ENCODE data around the gene VWF.
"Not testable (repeated sequence)": the region's sequence is repeated elsewhere in the genome, so short reads cannot be mapped to it uniquely, and the experiment has no call there.

Gene VWF

GRCh38 chr12:6113691-6114475 lies 10.6 kb downstream of the VWF start:
- DNase-seq: no peak
- in situ Hi-C loops (cut with MboI; ENCODE audit: low pct_unique_long_range_greater_than_20kb, low sequenced_read_pairs): no loop called here

GRCh38 chr12:6112004-6112403 lies 12.5 kb downstream of the VWF start:
- in situ Hi-C loops (cut with MboI; ENCODE audit: low pct_unique_long_range_greater_than_20kb, low sequenced_read_pairs): no loop called here
- DNase-seq: no peak

DNA sequence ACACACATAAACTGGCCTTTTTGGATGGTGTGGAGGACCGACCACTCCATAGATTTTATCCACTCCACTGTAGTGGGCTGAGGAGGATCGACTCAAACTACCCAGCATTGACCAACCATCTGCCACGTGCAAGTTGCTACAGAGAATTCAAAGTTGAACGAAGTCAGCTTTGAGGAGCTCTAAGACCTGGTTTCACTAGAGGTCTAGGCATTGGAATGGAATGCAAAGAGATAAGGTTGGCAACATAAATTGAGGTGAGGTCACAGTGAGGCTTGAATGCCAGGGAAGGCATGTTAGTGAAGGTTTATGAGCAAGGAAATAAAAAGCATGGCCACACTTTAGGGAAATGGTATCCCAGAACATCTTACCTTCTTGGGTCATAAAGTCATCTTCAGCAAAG lies 14.5 kb downstream of the VWF start:
- no peak for DNase-seq
- in situ Hi-C loops (cut with MboI; ENCODE audit: low pct_unique_long_range_greater_than_20kb, low sequenced_read_pairs): no loop called here

GRCh38 chr12:6106218-6106617 lies 18.3 kb downstream of the VWF start:
- no peak for DNase-seq
- in situ Hi-C loops (cut with MboI; ENCODE audit: low pct_unique_long_range_greater_than_20kb, low sequenced_read_pairs): no loop called here

- DNase-seq: no peak
- in situ Hi-C loops (cut with MboI; ENCODE audit: low pct_unique_long_range_greater_than_20kb, low sequenced_read_pairs): no loop called here
Measured at GRCh38 chr12:6104842-6105241, 19.6 kb downstream of the VWF start.

DNA sequence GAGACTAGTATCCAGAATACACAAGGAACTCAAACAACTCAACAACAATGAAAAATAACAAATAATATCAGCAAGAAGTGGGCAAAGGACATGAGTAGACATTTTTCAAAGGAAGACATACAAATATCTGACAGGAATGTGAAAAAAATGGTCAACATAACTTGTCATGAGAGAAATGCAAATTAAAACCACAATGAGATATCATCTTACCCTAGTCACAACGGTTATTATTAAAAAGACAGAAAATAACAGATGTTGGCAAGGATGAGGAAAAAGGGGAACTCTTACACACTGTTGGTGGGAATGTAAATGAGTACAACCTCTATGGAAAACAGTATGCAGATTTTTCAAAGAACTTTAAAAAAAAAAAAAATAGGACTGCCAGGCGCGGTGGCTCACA lies 20.4 kb downstream of the VWF start:
- DNase-seq: peak; percentile 70
- in situ Hi-C loops (cut with MboI; ENCODE audit: low pct_unique_long_range_greater_than_20kb, low sequenced_read_pairs): no loop called here

- DNase-seq; in situ Hi-C loops (cut with MboI; ENCODE audit: low pct_unique_long_range_greater_than_20kb, low sequenced_read_pairs): not testable (repeated sequence)
Measured at GRCh38 chr12:6102021-6102420, 22.4 kb downstream of the VWF start.

DNA sequence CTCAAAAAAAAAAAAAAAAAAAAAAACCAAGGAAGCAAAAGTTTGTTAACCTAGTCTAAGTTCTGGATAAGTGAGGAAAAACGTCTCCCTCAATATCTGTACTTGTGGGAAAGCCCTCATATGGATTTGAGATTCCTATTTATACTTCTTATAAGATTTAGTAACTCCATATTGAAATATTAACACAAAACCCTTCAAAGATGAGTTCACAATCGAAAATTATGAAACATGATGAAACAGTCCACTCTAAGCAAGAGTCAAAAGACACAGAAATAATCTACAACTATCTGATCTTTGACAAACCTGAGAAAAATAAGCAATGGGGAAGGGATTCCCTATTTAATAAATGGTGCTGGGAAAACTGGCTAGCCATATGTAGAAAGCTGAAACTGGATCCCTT lies 25.2 kb downstream of the VWF start:
- no peak for DNase-seq

DNA sequence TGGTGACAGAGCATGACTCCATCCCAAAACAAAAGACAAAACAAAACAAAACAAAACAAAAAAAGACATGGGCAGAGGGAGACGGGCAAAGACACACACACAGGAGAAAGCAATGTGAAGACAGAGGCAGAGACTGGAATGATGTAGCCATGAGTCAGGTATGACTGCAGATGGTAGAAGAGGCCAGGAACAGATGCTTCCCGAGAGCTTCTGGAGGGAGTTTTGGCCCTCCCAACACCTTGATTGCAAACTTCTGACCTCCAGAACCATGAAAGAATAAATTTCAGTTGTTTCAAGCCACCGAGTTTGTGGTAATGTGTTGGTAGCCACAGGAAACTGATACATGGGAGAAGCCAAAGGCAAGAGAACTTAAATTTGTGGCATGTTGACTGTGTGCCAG lies 27.1 kb downstream of the VWF start:
- no peak for DNase-seq
- in situ Hi-C loops (cut with MboI; ENCODE audit: low pct_unique_long_range_greater_than_20kb, low sequenced_read_pairs): no loop called here

More for the DNA sequence above, 25.2 kb downstream of the VWF start:
- in situ Hi-C loops (cut with MboI; ENCODE audit: low pct_unique_long_range_greater_than_20kb, low sequenced_read_pairs): no loop called here

DNA sequence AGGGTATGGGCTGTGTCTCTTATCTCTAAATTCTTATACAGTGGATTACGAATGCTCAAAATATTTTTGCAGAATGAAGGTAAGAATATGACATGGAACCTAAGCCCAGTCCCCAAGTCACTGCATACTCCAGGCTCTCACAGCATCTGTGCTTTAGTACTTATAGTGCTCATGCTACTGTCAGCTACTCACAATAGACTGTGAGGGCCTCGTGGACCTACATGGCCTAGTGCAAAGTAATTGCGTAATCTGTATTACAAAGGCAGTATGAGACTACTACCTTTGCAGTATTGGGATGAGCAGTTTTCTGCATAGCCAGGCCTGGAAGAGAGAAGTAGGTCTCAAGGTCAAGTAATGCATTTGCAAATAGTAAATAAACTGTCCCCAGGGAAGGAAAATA lies 27.9 kb downstream of the VWF start:
- in situ Hi-C loops (cut with MboI; ENCODE audit: low pct_unique_long_range_greater_than_20kb, low sequenced_read_pairs): no loop called here
- no peak for DNase-seq

GRCh38 chr12:6095269-6095668 lies 29.2 kb downstream of the VWF start:
- DNase-seq: no peak
- in situ Hi-C loops (cut with MboI; ENCODE audit: low pct_unique_long_range_greater_than_20kb, low sequenced_read_pairs): no loop called here

GRCh38 chr12:6093764-6094163 lies 30.7 kb downstream of the VWF start:
- in situ Hi-C loops (cut with MboI; ENCODE audit: low pct_unique_long_range_greater_than_20kb, low sequenced_read_pairs): no loop called here
- DNase-seq: no peak

DNA sequence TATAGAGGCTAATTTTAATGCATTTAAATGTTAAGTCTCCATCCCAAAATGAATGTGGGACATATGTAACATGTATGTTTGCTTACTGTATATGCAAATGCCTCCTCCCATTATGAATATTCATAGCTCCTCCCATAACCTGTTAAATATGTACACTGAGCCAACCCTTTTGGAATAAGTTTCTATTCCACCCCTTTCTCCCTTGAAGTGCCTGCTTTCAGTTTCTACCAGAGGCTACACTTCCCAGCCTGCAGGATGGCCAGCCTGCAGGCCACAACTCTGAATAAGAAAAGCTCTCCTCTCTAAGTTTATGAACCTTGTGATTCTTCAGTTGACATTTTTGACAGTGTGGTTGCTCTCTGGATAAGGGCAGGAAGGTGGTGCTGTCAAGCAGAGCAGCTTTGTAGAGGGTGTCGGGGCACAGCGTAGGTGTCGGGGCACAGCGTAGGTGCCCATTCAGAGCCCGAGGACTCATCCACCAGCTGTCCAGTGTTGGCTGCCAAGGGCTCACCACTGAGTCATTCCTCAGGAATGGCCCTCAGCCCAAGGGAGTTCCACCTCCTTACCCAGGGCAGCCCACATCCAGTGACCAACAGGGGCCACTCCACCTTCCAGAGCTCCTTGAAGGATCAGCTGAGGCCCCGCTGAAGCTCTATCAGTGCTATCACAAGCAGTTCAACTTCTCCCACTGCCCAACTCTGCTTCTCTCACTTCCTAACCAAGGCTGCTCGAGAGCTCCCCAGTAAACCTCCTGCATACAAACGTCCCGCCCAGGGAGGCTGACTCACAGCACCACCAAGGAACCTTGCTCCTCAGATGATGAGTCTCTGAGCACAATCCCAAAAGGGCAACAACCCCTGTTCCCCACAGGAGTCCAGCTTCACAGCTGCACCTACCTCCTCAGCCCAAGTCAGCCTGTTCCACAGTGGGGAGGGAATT lies 31.4 kb downstream of the VWF start:
- DNase-seq: no peak
- in situ Hi-C loops (cut with MboI; ENCODE audit: low pct_unique_long_range_greater_than_20kb, low sequenced_read_pairs): no loop called here

GRCh38 chr12:6091786-6092566 lies 32.5 kb downstream of the VWF start:
- in situ Hi-C loops (cut with MboI; ENCODE audit: low pct_unique_long_range_greater_than_20kb, low sequenced_read_pairs): no loop called here
- peak; percentile 41 for DNase-seq

- in situ Hi-C loops (cut with MboI; ENCODE audit: low pct_unique_long_range_greater_than_20kb, low sequenced_read_pairs): no loop called here
- DNase-seq: no peak
Measured at GRCh38 chr12:6090803-6091202, 33.7 kb downstream of the VWF start.

GRCh38 chr12:6088921-6089747 lies 35.3 kb downstream of the VWF start:
- DNase-seq: peak; percentile 30

DNA sequence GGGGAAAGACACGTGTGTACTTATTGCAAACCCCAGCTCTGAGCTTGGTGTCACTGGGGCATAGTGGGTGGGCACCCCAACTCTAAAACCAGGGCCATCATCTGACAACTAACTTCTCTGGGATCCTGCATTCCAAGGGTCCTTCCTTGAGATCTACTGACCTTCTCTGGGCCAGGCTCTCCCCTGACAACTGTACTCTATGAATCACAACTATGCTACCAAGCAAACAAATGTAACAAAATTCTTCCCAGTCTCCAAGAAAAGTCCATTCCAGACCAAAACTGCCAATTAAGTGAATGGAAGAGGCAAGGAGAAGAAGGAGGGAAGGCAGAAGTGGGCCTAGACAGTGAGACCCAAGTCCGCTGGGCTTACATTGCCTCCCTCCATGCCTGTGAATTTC lies 38.2 kb downstream of the VWF start:
- in situ Hi-C loops (cut with MboI; ENCODE audit: low pct_unique_long_range_greater_than_20kb, low sequenced_read_pairs): no loop called here
- DNase-seq: no peak

More at GRCh38 chr12:6088921-6089747, 35.3 kb downstream of the VWF start:
- in situ Hi-C loops (cut with MboI; ENCODE audit: low pct_unique_long_range_greater_than_20kb, low sequenced_read_pairs): no loop called here

- DNase-seq: no peak
- in situ Hi-C loops (cut with MboI; ENCODE audit: low pct_unique_long_range_greater_than_20kb, low sequenced_read_pairs): no loop called here
Measured at GRCh38 chr12:6085841-6086240, 38.6 kb downstream of the VWF start.

- in situ Hi-C loops (cut with MboI; ENCODE audit: low pct_unique_long_range_greater_than_20kb, low sequenced_read_pairs): no loop called here
- DNase-seq: no peak
Measured at GRCh38 chr12:6084969-6085450, 39.5 kb downstream of the VWF start.
